Thyroid gland (tissue), 4 donors: ENCODE data around the gene SLC38A11.

Experiments
- POLR2A ChIP-seq, 2 donors: fragments of 450-650 bp; IDR thresholded peaks; one replicate each; pipeline ENCODE4 v1.6.1; 2017; ENCODE audit warnings: antibody characterized with exemption in 2 of 2, mild to moderate bottlenecking in 2 of 2, moderate library complexity in 1 of 2
- TF ChIP-seq, protein P1 (sequence below), 6 experiments: fragments of 200-600 bp in 3 of 6; fragments of 450-650 bp in 3 of 6; sonication (generic) in 3 of 6; IDR thresholded peaks; one replicate each; pipeline ENCODE4 v1.5.1; 2016 to 2019; ENCODE audit warnings: antibody characterized with exemption in 6 of 6, mild to moderate bottlenecking in 2 of 6, inconsistent platforms in 1 of 6, moderate library complexity in 1 of 6

DNA sequence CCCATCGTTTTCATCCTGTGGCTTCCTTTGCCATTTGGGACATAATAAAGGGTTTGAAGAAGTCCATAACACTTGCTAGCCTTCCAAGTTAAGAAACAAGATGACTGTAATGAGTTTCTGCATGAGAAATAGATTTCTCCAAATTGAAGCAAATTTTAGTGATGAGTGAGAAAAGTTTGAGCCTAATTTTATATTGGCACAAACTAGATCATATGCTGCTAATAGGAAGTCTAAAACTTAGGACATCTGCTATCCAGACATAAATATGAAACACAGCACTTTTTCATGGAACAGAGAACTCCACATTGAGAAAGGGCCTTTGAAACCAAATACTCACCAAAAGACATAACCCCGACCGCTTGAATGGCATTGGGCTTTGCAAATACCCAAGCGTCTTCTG lies 39.8 kb downstream of the SLC38A11 start:
- TF ChIP-seq, protein P1, sequence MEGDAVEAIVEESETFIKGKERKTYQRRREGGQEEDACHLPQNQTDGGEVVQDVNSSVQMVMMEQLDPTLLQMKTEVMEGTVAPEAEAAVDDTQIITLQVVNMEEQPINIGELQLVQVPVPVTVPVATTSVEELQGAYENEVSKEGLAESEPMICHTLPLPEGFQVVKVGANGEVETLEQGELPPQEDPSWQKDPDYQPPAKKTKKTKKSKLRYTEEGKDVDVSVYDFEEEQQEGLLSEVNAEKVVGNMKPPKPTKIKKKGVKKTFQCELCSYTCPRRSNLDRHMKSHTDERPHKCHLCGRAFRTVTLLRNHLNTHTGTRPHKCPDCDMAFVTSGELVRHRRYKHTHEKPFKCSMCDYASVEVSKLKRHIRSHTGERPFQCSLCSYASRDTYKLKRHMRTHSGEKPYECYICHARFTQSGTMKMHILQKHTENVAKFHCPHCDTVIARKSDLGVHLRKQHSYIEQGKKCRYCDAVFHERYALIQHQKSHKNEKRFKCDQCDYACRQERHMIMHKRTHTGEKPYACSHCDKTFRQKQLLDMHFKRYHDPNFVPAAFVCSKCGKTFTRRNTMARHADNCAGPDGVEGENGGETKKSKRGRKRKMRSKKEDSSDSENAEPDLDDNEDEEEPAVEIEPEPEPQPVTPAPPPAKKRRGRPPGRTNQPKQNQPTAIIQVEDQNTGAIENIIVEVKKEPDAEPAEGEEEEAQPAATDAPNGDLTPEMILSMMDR (IDR thresholded peaks at IDR 0.05), result no peak
- TF ChIP-seq POLR2A (IDR thresholded peaks at IDR 0.05), result no peak
